HG03045 (cell line): ENCODE measurements around the gene MAP7.
A peak's percentile ranks its signal among the peaks of the same experiment; 100 is the strongest.

Experiments used
- ATAC-seq: cut with Tn5 transposase; IDR thresholded peaks from one replicate; pipeline ENCODE4 v1.9.1; 2021; ENCODE audit warnings: mild to moderate bottlenecking, moderate library complexity; ENCODE audit not compliant: unreplicated experiment

MAP7 gene

DNA sequence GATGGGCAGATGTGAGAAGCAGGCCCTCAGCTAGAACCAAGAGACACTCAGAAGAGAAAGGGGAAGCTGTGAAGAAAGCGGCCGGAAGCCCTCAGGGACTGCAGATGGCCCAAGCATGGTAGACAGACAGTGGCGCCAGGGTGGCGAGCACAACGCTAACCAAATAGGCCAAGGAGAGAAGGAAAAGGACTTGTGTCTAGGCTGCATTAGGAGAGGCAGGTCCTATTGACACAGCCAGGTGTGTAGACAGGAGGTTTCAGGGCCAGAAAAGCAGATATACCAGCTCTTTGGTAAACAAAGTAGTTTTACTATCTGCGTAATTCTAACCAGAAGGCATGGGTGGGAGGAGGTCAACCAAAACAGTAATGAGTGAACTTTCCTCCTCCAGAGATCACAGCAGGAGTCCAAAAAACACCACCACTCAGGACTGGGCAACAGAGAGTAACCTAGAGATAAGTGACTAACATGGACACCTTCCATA lies 15.8 kb upstream of the MAP7 start:
- ATAC-seq: no peak

- no peak for ATAC-seq
Measured at GRCh38 chr6:136564180-136564579, 14.0 kb upstream of the MAP7 start.

DNA sequence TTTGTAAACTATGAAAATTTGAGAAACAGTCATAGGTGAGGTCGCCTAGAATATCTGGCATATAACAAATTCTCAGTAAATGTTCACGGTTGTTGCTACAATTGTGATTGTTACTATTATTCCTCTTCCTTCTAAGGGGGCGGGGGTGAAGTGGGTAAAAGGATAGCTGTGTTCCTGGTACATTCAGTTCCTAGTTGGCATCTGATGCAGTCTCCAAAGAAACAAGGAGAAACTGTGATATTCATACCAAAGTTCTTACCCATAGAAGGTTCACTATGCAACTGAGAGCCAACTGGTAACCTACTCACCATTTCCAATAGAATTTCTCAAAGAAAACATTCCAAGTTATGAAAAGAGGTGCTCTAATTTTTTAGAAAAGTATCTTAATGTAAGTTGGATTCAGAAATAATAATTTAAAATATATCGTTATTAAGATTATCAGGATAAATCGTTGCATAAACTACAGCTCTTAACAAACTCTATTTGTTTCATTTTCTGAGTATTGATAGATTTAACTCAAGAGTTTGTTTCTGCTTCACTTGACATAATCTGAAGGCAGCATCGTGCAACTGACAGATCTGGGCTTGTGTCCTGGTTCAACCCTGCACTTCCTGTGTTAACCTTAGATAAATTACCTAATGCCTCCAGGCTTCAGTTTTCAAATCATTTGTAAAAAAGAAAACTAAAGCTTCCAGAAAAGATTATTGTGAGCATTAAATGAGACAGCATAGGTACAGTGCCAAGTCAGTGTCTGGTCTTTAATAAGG lies 13.3 kb upstream of the MAP7 start:
- ATAC-seq: no peak

GRCh38 chr6:136562211-136562610 lies 12.0 kb upstream of the MAP7 start:
- no peak for ATAC-seq

GRCh38 chr6:136553166-136553787 lies 3.1 kb upstream of the MAP7 start:
- ATAC-seq: no peak

DNA sequence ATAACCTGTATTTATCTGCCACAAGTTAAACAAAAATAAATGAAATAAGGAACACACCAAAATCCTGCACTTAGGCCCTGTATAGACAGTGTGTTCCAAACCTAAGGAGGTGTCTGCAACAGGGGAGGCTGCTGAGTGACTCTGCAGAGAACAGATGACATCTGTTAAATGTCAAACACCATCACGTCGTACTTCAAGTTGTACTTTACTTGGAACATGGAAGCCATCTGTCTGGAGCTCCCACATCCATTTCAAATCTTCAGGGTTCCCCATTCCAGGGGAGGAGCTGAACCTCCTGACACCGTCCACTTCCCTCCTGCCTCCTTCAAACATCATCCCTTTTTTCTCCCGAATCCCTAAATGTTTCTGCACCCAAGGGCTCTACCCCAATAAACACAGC lies 1.8 kb upstream of the MAP7 start:
- ATAC-seq: no peak

GRCh38 chr6:136551103-136551502 lies 881 bp upstream of the MAP7 start:
- no peak for ATAC-seq

DNA sequence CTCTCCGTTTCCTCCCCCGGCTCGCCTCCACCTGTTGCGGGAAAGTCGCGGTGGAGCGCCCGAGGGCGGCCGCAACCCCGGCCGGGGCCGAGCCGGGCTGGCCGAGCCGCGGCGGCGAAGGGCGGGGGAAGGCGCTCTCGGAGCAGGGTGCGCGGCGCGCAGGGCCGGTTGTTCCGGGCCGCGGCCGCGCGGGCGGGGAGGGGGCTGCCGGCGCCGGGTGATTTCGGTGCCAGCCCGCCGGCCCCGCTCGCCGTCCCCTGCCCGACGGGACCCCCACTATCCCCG lies 235 bp downstream of the MAP7 start:
- peak; percentile 71 for ATAC-seq

DNA sequence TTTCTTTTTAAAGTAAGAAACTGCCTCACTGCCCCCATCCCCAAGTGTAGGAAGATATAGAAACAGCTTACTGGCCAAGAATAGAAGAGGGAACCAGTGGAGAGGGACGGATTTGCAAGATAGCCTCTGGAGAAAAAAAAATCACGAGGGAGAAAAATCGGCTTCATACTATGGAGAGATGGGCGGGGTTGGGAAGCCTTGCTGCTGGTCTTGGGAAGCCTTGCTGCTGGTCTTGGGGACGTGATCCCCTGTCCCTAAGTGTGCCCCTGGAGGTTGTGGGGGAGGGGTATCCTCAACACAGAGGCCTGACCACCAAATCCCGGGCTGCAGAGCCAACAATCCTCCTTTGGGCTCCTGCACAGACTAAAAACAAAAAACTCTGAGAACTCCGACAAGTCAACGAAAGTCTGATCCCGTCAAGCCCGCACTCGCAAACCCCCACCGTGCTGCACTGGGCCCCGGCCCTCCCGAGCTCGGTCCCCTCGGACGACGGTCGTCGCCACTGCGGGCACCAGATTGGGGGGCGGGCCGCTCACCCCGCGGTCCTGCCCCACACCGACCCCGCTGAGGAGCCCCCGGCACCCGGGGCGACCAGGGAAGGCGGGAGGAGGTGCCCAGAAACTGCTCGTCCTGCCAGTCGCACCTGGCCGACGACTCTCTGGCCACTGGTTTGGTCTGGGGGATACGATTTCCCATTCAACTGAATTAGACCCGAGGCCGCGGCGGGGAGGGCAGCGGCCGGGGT lies 750 bp downstream of the MAP7 start:
- peak; percentile 20 for ATAC-seq

- ATAC-seq: no peak
Measured at GRCh38 chr6:136548582-136549299, 1.5 kb downstream of the MAP7 start.

GRCh38 chr6:136547871-136548270 lies 2.4 kb downstream of the MAP7 start:
- ATAC-seq: no peak

- ATAC-seq: no peak
Measured at GRCh38 chr6:136547336-136547735, 2.9 kb downstream of the MAP7 start.

GRCh38 chr6:136546331-136546730 lies 3.9 kb downstream of the MAP7 start:
- ATAC-seq: no peak

DNA sequence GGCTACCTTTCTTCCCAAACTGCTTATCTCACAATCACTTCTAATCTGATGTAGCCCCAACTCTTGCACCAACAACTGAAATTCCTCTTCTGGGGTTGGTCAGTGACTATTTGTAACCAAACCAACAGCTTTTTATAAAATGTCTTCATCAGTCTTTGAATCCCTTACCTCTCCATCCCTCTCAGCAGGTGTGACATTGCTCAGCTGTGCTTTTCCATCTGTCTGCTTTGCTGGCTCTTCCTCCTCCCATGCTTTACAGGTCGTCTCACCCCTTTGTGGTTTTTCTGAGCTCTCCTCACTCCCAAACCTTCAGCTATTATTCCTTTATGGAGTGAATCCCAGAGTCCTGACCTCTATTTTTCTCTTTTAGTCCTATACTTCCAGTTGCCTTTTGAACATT lies 5.9 kb downstream of the MAP7 start:
- no peak for ATAC-seq

DNA sequence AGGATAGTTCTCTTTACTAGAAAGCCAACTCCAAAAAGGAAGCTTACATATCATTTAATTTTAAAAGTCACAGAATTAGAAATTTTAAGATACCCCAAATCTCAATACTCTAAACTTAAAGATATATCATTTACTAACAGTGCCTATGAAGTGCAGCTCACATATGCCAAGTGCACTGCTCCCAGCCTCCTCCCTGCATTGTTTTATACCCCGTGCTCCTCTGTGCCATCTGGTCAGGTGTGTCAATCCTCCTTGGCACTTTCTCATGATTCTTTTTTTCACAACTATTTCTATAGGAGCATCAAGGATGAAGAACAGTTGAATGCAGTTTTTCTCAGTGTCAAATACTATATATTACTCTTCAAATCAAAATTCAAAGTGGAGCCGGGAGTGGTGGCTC lies 8.8 kb downstream of the MAP7 start:
- no peak for ATAC-seq

DNA sequence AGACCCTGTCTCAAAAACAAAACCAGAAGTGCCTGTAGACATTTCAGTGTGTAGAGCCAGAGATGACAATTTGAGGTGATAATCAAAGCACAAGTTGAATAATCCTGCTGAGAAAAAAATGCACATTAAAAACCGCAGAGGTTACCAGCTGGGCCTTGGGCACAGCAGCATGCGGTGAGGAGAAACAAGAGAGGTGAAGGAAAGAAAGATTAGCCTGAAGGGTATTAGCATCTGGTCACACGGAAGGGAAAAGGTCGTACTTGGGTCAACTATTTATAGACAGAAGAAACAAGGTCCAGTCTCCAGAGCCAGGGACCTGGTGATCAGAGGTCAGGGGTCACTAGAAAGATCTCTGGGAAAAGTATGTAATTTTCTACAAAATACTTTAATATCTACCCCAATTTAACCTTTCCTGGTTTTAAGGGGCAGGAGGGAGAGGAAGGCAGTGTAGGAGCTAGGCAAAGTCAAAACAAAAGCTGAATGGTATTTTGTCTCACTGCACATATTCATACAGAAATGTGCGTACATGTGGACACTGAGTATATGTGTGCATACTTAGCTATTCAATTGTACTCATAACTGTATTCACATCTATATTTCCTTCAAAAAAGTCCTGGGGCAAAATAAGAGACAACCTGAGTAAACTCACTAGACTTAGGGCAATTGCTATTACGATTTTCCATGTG lies 10.1 kb downstream of the MAP7 start:
- no peak for ATAC-seq

DNA sequence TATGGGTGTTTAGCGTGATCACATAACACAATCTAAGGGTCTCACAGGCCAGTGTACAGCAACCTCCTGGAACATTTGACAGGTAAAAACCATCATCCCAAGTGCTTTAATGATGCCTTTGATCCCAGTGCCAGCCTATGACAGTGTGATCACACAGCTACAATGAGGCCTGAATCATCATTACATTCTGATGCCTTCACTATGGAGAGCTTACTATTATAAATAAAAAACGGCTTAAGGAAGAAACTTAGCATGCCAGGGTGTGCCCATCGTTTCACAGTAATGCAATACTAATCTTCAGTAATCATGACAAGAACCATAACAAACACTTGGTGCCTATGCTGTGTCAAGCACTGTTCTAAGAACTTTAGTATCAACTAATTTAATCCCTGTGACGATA lies 11.4 kb downstream of the MAP7 start:
- ATAC-seq: no peak

DNA sequence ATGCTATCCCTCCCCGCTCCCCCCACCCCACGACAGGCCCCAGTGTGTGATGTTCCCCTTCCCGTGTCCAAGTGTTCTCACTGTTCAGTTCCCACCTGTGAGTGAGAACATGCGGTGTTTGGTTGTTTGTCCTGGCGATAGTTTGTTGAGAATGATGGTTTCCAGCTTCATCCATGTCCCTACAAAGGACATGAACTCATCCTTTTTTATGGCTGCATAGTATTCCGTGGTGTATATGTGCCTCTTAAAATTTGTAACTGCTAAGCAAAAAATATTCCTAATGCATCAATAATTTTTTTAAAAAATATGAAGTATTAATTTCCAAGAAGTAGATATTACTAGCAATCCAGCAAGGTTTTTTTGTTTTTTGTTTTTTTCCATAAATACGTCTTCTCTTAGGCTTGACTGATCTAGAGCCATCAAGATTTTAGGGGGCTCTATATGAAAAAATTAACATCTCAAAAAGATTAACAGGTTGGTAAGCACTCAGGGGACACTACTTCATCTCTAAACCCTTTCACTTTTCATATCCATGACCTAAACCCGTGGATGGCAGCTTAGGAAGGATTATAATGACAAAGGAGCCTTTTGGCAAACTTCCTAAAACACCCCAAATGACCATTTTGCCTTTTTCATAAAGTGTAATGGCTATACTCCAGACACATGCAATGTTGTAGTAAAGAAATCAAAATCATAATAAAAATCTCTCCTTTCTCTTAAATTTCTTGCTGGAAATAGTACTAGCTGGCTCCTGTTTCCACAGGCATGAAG lies 14.2 kb downstream of the MAP7 start:
- ATAC-seq: no peak

GRCh38 chr6:136535017-136535765 lies 15.0 kb downstream of the MAP7 start:
- ATAC-seq: no peak
